Erythroblast (primary cell): ENCODE measurements around the gene RUFY3.

Experiments used
- GATA1 ChIP-seq: IDR thresholded peaks from 2 replicates; pipeline ENCODE4 v1.6.1; 2011; ENCODE audit warnings: low read depth, mild to moderate bottlenecking, control low read depth, low read length, moderate library complexity
- POLR2A ChIP-seq: IDR thresholded peaks from 2 replicates; pipeline ENCODE4 v1.6.1; 2011; ENCODE audit warnings: mild to moderate bottlenecking, low read length

- TF ChIP-seq POLR2A = no peak
- TF ChIP-seq GATA1 = no peak
Measured at GRCh38 chr4:70760662-70761061, 38.9 kb downstream of the RUFY3 start.
